NCI-H2107 treated with DMSO at 0.1 percent for 48 hours (cell line): ENCODE results near the gene RABGAP1.

ENCODE experiments used
- DNase-seq: peaks from one replicate; lab custom pipeline; 2025; ENCODE audit not compliant: unreplicated experiment; lab: John Stamatoyannopoulos, UW

The RABGAP1 gene

DNA sequence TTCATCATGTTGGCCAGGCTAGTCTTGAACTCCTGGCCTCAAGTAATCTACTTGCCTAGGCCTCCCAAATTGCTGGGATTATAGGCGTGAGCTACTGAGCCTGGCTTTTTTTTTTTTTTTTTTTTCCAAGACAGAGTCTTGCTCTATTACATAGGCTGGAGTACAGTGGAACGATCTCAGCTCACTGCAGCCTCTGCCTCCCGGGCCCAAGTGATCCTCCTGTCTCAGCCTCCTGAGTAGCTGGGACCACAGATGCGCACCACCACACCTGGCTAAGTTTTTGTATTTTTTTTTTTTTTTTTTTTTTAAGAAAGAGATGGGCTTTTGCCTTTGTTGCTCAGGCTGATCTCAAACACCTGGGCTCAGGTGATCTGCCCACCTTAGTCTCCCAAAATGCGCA is 66.4 kb downstream of the RABGAP1 start:
- DNase-seq, result no peak

DNA sequence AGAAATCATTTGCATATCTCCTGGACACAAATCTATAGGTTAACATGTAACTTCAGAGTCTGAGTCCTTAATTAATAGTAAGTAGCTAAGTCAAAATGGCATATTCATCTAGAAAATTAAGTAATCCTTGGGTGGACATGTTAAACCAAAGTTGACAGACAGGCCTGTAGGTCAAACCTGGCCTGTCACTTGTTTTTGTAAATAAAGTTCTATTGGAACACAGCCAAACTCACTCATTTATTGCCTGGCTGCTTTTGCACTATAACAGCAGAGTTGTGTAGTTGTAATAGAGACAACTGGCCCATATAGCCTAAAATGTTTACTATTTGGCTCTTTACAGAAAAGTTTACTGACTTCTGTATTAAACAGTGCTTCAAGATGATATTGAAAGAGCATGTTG is 68.1 kb downstream of the RABGAP1 start:
- DNase-seq, result no peak

DNA sequence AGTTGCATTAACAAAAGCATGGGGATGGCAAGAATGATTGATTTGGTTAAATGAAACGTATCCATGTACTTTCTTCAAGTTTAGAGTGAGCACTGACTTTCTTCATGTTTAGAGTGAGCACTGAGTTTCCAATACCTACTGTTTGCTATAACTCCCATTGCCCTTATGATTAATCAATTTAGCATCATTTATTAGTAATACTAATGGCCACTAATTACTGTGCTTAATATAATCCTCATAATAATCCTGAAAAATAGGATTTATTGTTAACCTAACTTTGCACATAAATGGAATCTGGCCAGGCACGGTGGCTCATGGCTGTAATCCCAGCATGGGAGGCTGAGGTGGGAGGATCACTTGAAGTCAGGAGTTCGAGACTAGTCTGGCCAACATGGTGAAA is 70.6 kb downstream of the RABGAP1 start:
- DNase-seq, result no peak

DNA sequence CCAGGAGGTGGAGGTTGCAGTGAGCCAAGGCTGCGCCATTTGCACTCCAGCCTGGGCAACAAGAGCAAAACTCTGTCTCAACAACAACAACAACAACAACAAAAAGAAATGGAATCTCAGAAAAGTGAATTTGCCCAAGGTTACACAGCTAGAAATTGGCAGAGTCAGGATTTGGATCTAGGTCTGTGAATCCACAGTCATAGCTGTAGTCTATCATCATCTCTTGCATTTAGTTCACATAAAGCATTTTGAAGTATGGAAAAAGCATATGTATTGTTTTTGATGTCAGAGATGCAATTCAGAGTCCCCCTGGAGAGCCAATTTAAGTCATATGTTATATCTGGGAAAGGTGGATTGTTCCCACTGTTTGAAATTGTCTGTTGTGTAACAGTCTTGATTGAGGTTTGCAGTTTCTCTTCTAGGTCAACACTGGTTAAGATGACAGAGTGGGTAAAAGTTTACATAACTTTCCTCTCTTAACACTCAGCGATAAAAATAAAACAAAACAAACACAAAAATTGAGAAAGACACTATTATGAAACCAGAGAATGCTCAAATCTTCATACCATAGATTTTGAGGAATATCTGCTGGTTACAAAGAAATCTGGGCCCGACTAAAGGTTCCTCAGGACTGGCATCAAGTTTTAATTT is 71.2 kb downstream of the RABGAP1 start:
- DNase-seq, result no peak

DNA sequence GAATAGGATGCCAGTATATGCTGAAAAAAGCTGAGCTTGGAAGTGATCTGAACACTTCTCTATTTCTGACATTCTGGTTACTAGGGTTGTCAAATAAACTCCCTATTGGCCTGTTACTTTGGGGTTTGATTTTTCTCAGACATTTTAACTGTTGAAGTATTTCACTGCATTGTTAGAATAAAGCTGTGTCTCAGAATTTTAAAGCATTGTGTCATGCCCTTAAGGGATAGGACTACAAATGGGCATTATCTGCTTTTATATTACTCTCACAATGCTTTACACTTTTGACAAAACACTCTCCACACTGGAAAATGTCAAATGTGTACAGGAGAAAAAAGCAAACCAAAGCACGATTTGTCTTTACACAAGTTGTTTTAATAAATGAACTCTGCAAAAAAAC is 75.8 kb downstream of the RABGAP1 start:
- no peak for DNase-seq

DNA sequence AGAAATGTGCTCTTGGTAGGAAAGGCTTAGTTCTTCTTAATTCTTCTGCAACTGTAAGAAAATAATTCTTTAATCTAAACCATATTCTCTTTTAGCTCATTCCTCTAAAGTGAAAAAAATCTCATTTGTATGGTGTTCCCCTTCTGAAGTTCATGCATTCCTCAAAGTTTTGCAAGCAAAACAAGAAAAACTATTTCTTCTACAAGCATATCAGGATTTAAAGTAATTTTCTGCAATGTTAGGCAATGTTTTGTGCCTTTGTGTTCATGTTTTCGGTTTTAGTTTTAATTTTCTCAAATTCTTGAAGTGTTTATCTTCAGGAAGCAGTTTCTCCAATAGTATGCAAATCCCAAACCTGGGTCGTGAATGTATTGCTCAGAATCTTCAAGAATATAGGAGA is 80.0 kb downstream of the RABGAP1 start:
- no peak for DNase-seq

DNA sequence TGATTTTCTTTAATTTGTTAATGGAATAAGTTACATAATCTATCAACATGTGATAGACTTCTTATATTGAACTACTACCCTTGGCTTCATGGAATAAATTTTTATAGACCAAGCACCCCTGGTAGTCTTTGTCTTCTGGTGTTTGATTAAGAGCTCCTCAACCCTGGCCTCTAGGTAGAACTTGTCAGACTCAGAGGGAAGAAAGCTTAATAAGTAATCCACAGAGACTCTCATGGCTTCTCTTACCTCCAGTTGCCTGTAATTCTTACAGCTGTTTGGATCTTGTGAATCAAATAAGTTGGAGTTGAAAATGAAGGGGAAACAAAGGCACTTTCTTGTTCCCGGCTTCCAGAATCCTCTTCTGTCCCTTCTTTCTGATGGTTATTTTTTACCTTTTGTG is 85.6 kb downstream of the RABGAP1 start:
- no peak for DNase-seq

DNA sequence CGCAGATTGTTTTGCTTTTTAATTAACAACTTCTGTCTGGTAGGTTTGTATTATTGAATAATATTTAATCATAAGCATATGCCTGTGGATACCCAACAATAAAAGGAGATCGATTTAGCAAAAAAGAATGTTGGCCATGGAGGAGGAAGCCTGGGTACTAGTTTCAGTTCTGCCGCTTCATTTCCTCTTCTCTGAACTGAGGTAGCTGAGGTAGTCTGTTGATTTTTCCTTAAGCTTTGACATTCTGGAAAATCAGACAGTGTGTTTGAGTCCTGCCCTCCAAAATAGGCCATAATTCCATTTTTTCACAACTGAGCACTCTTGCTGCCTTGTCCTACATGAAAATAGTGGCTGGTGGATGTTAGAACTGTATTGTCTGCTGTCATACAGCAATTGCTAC is 86.7 kb downstream of the RABGAP1 start:
- no peak for DNase-seq

DNA sequence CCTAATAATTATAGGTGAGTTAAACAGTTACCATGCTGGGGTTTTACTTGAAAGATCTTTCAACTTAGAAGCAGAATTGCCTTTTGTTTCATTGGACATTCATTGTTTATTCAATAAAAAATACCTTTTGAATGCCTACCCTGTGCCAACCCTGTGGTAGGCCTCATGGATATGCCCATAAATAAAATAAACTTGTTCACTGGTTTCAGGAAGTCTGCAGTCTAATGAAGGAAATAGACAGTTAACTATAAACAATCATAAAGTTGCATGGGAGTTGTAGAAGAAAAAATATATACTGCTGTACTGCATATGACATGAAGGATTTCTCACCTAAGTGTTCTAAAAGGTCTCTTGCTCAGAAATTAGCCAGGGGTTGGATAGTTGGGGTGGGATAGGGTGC is 87.3 kb downstream of the RABGAP1 start:
- DNase-seq, result no peak

DNA sequence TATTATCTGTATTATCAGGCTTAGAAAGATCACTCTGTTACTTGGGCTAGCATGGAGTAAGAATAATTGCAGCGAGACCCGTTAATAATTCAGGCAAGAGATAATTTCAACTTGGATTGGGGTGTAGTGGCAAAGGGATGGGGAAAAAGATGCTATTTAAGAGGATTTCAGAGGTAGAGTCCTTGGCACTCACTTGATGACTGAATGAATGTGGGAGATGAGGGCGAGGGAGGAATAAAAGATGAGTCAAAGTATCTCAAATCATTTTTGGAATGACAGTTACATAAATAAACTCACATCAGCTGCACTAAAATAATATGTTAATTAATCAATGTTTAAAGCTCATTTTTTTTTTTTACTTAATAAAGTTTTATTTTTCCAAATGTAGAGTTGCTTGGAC is 88.2 kb downstream of the RABGAP1 start:
- no peak for DNase-seq

DNA sequence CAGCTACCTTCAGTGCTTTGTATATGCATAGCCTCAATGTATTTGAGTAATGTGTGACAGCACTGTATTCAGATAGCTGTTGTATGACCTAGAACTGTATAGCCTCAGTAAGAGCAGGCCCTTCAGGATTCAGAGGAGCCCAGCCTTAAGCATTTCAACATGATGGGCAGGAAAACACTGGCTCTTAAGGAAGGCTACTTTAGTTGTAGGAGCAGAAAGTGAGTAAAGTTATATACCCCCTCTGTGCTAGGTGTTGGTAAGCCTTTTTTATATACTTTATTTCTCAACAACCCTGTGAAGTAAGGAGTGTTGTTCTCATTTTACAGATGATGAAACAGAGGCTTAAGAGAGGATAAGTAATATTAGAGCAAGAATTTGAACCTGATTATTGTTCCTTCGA is 91.1 kb downstream of the RABGAP1 start:
- DNase-seq, result no peak

DNA sequence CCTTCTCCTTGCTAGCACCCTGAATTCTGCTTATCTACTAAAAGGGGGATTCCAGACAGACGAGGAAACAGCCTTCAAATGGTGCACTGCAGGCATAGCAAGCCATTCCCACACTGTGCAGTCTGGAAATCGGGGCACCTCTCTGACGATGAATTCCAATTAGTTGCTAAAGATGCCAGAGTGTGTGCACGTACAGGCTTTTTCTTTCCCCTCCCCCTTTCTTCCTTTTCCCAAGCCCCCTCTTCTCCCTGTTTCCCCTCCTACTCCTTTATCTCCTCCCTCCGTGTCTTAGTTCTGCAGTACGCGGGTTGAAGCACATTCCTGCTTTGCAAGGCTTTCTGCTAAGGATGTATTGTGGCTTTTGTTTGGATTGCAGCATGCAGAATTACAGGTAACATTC is 92.5 kb downstream of the RABGAP1 start, which contains the start of gene GPR21:
TSS of gene GPR21 (plus strand) at position 316 of the 400 bp plus-strand sequence. CDS start 900 bp downstream, outside the sequence.
- no peak for DNase-seq

DNA sequence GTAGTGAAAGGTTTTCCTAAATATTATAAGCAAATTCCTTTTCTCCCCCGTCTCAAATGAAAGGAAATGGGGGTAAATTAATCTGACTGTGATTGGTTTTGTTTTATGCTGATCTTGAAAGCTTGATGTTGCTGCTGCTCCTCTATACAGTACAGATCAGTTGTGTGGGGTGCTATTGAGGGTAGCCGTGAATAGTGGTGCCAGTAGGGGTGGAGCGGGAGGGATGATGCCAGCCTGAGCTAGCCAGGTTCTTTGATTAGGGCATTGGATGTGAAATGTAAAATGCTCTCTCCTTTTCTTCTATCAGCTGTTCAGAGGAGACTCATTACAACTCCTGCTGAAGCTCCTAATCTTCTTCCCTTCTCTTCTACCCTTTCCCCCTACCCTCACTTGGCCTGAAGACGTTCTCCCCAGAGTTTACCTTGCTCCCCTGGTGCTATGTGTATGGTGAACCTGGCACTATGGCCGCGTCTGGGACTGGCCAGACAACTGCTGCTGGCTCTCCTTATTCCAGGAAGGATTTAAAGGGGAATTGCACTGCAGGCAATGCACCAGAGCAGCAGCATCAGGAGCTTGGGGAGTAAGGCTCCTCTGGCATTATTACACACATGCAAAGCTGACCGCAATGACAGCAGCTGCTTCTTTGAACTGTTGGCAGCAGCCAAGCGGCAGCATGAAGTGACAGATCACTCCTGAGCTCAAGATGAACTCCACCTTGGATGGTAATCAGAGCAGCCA is 93.2 kb downstream of the RABGAP1 start:
- DNase-seq, result no peak

DNA sequence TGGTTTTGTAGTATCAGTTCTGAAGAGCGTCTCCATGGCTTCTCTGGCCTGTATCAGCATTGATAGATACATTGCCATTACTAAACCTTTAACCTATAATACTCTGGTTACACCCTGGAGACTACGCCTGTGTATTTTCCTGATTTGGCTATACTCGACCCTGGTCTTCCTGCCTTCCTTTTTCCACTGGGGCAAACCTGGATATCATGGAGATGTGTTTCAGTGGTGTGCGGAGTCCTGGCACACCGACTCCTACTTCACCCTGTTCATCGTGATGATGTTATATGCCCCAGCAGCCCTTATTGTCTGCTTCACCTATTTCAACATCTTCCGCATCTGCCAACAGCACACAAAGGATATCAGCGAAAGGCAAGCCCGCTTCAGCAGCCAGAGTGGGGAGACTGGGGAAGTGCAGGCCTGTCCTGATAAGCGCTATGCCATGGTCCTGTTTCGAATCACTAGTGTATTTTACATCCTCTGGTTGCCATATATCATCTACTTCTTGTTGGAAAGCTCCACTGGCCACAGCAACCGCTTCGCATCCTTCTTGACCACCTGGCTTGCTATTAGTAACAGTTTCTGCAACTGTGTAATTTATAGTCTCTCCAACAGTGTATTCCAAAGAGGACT is 94.2 kb downstream of the RABGAP1 start:
- DNase-seq, result no peak

DNA sequence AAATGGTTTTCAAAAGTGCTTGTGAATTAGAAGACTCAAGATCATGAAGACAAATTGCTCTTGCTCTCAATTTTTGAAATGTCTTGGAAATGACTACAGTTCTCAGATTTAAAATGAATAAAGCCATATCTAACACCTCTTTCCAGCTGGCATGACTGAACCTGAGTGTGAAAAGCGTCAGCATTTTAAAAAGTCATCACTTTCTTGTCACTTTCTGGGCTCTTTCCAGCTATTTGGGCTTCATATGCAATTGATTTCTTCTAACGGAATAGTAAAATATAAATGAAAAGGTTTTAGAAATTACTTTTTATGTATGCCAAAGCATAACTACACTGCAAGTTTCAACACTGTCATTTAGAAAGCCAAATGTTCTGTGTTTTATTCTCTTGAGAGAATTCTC is 95.0 kb downstream of the RABGAP1 start:
- DNase-seq, result no peak

DNA sequence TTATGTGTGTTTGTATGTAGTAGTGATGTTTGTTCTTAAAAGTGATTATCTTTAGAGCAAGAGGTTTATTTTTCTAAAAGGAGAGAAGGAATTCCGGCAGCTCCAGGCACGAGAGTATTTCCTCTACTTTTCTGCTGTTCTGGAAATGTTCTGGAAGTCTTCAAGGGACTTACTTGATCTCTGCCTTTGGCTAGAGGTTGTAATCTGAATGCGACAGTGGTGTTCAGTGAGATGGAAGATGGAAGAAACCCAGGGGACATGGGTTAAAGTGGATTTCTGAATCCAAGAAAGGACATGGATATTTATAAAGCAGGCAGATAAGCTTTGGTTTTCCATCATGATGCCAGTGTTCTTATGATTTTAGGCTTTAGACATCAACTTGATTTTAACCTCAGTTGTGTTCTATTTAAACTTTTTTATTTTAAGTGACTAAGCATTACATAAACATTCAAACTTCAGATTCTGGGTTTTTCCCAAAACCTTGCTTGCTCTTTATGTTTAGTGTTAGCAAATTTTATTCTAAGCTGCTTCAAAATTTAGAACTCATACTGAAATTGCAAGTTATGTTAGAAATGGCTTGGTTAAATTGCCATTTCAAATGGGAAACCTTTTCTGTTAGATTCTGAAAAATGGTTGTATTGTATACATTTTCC is 96.2 kb downstream of the RABGAP1 start:
- no peak for DNase-seq

DNA sequence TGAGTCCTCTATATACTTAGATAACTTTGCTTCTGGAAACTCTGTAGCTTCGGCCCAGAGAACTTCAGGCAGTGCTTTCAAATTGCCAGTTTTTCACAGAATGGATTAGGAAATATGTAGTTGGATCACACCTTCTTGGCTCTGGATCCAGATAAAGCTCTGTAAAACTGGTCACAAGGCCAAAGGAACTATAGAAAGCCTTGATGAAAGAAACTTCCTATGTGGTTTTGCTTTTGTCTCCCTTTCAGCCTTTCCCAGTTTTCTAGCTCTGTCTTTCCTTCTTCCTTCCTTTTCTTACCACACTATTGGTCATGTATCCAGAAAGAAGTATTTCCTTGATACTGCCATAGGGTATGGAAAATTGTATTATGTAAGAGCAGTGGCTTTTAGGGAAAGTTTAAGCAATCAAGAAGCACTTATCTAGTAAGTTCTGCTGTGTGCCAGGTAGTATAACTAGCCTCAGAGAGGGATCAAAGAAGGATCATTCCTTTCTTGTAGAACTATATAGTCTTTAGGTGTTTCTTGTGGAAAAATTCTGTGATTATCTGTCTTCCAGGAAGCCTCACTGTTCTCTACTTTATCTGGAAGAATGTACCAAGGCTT is 98.9 kb downstream of the RABGAP1 start:
- no peak for DNase-seq

DNA sequence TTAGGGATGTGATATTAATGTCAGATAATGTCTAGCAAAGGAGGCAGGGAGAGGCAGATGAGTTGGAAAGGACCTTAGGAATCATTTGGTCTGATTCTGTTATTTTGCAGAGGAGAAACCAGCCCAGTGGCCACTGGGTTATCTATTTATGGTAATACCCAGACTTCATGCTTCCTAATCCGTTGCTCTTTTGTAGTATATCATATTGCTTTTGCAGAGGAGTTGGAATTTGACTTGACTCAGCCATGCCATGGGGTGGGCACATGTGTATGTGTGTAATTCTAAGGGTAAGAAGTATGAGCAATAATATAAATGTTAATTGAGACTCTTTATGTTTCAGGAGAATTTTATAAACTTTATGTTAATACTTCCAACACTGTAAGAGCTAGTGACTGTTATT is 100.0 kb downstream of the RABGAP1 start:
- DNase-seq, result no peak

DNA sequence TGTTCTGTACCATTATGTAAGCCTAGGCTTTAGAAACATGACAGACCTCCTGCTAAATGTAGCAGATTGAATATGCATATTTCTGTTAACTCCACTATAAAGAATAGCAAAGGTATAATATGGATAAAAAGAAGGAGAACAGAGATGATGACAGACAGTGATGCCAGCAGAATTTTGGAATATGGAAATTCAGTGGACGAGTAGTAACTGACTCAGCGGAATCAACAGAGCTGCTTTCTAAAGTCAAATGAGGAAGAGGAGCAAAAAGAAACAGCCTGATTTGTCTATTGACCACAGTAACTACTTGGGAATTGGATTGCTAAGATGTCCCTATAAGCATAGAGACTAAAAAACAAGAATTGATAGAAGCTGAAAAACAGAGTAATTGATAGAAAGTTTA is 100.7 kb downstream of the RABGAP1 start:
- DNase-seq, result no peak

DNA sequence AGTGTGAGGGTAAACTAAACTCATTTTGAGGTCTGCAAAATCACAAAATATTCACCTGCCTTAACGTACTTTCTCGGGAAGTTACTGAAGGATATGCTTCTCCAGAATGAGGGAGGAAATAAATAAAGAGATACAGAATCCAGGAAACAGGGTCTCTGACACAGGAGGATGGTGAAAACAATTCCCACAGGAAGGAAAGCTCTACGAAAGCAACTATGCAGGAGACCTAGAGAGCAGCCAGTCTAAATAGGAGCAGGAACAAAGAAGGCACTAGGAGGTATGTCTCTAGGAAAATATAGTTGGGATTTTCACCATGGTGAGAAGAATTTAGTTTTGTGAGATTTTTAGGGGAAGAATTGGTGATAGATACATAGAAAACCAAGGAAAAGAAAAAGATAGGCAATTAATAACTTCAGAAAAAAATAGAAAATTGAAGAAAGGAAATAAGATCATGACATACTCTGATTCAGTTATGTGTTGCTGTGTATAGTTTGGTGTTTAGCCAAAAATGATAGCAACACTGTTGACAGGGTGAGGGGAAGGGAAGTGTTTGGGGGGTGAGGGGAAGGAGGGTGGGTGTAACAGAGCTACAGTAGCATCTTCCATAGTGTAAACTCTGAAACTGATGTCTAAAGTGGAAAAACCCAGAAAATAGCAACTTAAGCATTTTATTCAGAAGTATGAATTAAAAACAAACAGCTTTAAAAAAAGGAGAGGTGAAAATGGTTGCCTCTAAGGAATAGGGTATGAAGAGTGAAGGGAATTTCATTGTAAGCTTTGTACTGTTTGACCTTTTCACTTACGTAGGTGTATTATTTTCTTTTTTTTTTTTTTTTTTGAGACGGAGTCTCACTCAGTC is 102.5 kb downstream of the RABGAP1 start:
- no peak for DNase-seq

DNA sequence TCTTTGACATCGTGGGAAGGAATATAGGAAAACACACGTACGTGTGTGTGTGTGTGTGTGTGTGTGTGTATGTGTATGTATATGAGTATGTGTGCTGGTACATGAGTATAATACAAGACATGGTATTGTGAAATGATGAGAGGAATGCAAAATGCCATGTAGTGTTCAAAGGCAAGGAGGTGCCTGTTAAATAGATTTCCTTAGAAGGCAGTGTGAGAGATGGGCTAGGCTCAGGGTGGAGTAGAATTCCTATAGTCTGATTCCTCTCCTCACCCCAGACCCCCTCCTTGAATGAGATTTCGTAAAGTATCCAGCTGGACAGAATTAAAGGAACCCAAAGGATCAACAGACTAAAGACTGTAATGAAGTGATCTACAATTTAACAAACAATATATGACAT is 103.8 kb downstream of the RABGAP1 start:
- DNase-seq, result no peak
